HepG2 (cell line): Measurements from ENCODE around the gene NDUFV1. TPM values are rescaled to one million over a fixed set of nuclear protein-coding genes. Genes with fewer than 3 reads are reported as not detected.

Experiments
- ADNP ChIP-seq: sonication (generic); formaldehyde crosslinking; IDR thresholded peaks from 2 replicates; pipeline ENCODE4 v1.4.0; 2020; ENCODE audit warnings: missing genetic modification reagents
- ARNT2 ChIP-seq: sonication (generic); formaldehyde crosslinking; IDR thresholded peaks from 2 replicates; pipeline ENCODE4 v1.8.0; 2022; ENCODE audit warnings: mild to moderate bottlenecking, low read depth, missing genetic modification reagents, moderate library complexity
- ELF3 ChIP-seq: IDR thresholded peaks from 2 replicates; pipeline ENCODE4 v1.6.1; 2016; ENCODE audit warnings: missing genetic modification reagents, missing compliant biosample characterization
- HNF4A ChIP-seq: sonication (generic); formaldehyde crosslinking; IDR thresholded peaks from 2 replicates; pipeline ENCODE4 v1.4.0; 2020; ENCODE audit warnings: missing genetic modification reagents
- MZF1 ChIP-seq: sonication (generic); formaldehyde crosslinking; IDR thresholded peaks from 2 replicates; pipeline ENCODE4 v1.8.1; 2023; ENCODE audit warnings: mild to moderate bottlenecking, missing genetic modification reagents, borderline replicate concordance
- NRL ChIP-seq: sonication (generic); formaldehyde crosslinking; IDR thresholded peaks from 2 replicates; pipeline ENCODE4 v1.5.0; 2020; ENCODE audit warnings: missing genetic modification reagents, mild to moderate bottlenecking, moderate library complexity, borderline replicate concordance
- TAF1 ChIP-seq: sonication (generic); formaldehyde crosslinking; IDR thresholded peaks from 2 replicates; pipeline ENCODE4 v1.4.0; 2020; ENCODE audit warnings: missing genetic modification reagents
- TEAD3 ChIP-seq: optimal IDR thresholded peaks from 2 replicates; pipeline ENCODE3; 2016; ENCODE audit warnings: borderline replicate concordance
- XRCC5 ChIP-seq: fragments of 200-400 bp; formaldehyde crosslinking; optimal IDR thresholded peaks from 2 replicates; pipeline ENCODE3; 2017; ENCODE audit warnings: mild to moderate bottlenecking, low read length
- YEATS2 ChIP-seq: sonication (generic); formaldehyde crosslinking; IDR thresholded peaks from 2 replicates; pipeline ENCODE4 v1.4.0; 2020; ENCODE audit warnings: missing genetic modification reagents, borderline replicate concordance
- ZMYM2 ChIP-seq: sonication (generic); formaldehyde crosslinking; IDR thresholded peaks from 2 replicates; pipeline ENCODE4 v1.8.0; 2022; ENCODE audit warnings: mild to moderate bottlenecking, missing genetic modification reagents
- ZNF317 ChIP-seq: sonication (generic); formaldehyde crosslinking; IDR thresholded peaks from 2 replicates; pipeline ENCODE4 v1.5.0; 2020; ENCODE audit warnings: mild to moderate bottlenecking, missing genetic modification reagents
- ZNF570 ChIP-seq: sonication (generic); formaldehyde crosslinking; IDR thresholded peaks from 2 replicates; pipeline ENCODE4 v1.4.0; 2020; ENCODE audit warnings: mild to moderate bottlenecking, missing genetic modification reagents, borderline replicate concordance
- ZNF883 ChIP-seq: sonication (generic); formaldehyde crosslinking; IDR thresholded peaks from 2 replicates; pipeline ENCODE4 v1.5.1; 2020; ENCODE audit warnings: mild to moderate bottlenecking, missing genetic modification reagents; ENCODE audit errors: not compliant biosample characterization
- ZZZ3 ChIP-seq: sonication (generic); formaldehyde crosslinking; IDR thresholded peaks from 2 replicates; pipeline ENCODE4 v1.4.0; 2020; ENCODE audit warnings: missing genetic modification reagents, mild to moderate bottlenecking, borderline replicate concordance
- polyA plus RNA-seq, 8 experiments: library from polyadenylated mRNA; depleted of rRNA in 3 of 8; stranded (reverse) in 7 of 8; unstranded in 1 of 8; fragments of >200 nt; fragmentation: Illumina TruSeq in 4 of 8; extraction: Trizol in 4 of 8; gene quantifications; 2 replicates each; pipeline versions ENCODE4 v1.2.1 to v1.2.3, GENCODE V29; 2011 to 2016; ENCODE audit warnings: low read depth in 4 of 8, missing spikeins in 1 of 8, mixed read lengths in 1 of 8; ENCODE audit not compliant: insufficient read depth in 1 of 8
- total RNA-seq, 5 experiments: library from RNA; depleted of rRNA; stranded (reverse); fragments of >200 nt; fragmentation: Illumina TruSeq; extraction: Trizol; gene quantifications; 2 replicates each; pipeline ENCODE4 v1.2.3, GENCODE V29; 2016; ENCODE audit warnings: low read depth in 1 of 5
- TF ChIP-seq, protein P1 (sequence below), 2 experiments: sonication (generic) in 1 of 2; formaldehyde crosslinking in 1 of 2; IDR thresholded peaks; 2 replicates each; pipeline versions ENCODE4 v1.4.0 to v1.6.1; 2016 to 2020; ENCODE audit warnings: borderline replicate concordance in 1 of 2, low read depth in 1 of 2, mild to moderate bottlenecking in 1 of 2, missing genetic modification reagents in 1 of 2
- TF ChIP-seq, protein P2 (sequence below): sonication (generic); formaldehyde crosslinking; IDR thresholded peaks from 2 replicates; pipeline ENCODE4 v1.4.0; 2020; ENCODE audit warnings: missing genetic modification reagents
- TF ChIP-seq, protein P3 (sequence below): sonication (generic); formaldehyde crosslinking; IDR thresholded peaks from 2 replicates; pipeline ENCODE4 v1.4.0; 2020; ENCODE audit warnings: missing genetic modification reagents
- TF ChIP-seq, protein P4 (sequence below), 2 experiments: sonication (generic) in 1 of 2; formaldehyde crosslinking in 1 of 2; IDR thresholded peaks; 2 replicates each; pipeline versions ENCODE4 v1.4.0 to v1.6.1; 2018 to 2020; ENCODE audit warnings: missing genetic modification reagents in 2 of 2, borderline replicate concordance in 1 of 2, low read depth in 1 of 2, mild to moderate bottlenecking in 1 of 2, missing biosample characterization in 1 of 2

Gene NDUFV1
- total and polyA plus RNA-seq, 2 of the 13 experiments (the other 11 are each of a cell fraction or from before 2014, with no cell fraction given): 88.9 to 137 TPM

DNA sequence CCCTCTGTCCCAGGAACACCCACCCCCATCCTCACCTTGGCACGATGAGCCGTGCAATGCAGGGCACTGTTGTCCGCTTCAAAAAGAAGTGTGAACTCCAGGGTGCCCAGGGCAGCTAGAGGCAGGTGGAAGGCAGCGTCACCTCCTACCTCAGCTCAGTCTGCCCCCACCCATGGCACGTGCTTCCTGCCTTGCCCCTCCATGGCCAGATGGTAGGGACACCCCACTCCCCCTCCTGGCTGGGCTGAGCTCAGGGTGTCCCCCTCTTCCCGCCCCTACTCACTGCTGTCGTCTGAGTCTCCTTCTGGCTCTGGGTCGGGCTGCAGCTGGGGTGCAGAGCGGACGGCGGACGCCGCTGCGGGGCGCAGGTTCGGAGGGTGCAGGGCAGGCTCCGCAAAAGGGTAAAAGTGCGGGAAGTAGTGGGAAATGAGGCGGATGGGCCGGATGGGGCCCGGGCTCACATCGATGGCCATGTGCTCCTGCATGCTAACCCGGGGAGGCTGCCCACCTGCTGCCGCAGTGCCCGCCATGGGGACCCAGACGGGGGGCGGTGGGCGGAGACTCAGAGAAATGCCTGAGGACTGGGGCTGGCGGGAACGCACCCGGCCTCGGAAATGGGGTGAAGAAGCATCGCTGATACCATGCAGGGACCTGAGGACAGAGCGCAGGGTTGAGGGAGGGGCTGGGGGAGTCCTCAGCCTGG is 9.1 kb downstream of the NDUFV1 start (continued):
- TF ChIP-seq ZZZ3 (CRISPR knock-in tag): no peak
- TF ChIP-seq, protein P1, sequence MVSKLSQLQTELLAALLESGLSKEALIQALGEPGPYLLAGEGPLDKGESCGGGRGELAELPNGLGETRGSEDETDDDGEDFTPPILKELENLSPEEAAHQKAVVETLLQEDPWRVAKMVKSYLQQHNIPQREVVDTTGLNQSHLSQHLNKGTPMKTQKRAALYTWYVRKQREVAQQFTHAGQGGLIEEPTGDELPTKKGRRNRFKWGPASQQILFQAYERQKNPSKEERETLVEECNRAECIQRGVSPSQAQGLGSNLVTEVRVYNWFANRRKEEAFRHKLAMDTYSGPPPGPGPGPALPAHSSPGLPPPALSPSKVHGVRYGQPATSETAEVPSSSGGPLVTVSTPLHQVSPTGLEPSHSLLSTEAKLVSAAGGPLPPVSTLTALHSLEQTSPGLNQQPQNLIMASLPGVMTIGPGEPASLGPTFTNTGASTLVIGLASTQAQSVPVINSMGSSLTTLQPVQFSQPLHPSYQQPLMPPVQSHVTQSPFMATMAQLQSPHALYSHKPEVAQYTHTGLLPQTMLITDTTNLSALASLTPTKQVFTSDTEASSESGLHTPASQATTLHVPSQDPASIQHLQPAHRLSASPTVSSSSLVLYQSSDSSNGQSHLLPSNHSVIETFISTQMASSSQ (IDR thresholded peaks at IDR 0.05; ENCODE audit: low read depth): no peak
- TF ChIP-seq, protein P1 (CRISPR knock-in tag; IDR thresholded peaks at IDR 0.05; ENCODE audit: borderline replicate concordance): 0 out of 2 replicates have a peak, but pooled peaks have one; percentile 2
- TF ChIP-seq ELF3 (CRISPR knock-in tag): no peak
- no peak for TF ChIP-seq ZNF570 (CRISPR knock-in tag)
- no peak for TF ChIP-seq ARNT2 (CRISPR knock-in tag)
- peak; percentile 24 for TF ChIP-seq ZNF883 (CRISPR knock-in tag)
- TF ChIP-seq, protein P2, sequence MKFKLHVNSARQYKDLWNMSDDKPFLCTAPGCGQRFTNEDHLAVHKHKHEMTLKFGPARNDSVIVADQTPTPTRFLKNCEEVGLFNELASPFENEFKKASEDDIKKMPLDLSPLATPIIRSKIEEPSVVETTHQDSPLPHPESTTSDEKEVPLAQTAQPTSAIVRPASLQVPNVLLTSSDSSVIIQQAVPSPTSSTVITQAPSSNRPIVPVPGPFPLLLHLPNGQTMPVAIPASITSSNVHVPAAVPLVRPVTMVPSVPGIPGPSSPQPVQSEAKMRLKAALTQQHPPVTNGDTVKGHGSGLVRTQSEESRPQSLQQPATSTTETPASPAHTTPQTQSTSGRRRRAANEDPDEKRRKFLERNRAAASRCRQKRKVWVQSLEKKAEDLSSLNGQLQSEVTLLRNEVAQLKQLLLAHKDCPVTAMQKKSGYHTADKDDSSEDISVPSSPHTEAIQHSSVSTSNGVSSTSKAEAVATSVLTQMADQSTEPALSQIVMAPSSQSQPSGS (CRISPR knock-in tag): no peak
- TF ChIP-seq ZMYM2 (CRISPR knock-in tag): no peak
- TF ChIP-seq NRL (CRISPR knock-in tag): 0 out of 2 replicates have a peak, but pooled peaks have one; percentile 8
- no peak for TF ChIP-seq ADNP (CRISPR knock-in tag)
- TF ChIP-seq, protein P3, sequence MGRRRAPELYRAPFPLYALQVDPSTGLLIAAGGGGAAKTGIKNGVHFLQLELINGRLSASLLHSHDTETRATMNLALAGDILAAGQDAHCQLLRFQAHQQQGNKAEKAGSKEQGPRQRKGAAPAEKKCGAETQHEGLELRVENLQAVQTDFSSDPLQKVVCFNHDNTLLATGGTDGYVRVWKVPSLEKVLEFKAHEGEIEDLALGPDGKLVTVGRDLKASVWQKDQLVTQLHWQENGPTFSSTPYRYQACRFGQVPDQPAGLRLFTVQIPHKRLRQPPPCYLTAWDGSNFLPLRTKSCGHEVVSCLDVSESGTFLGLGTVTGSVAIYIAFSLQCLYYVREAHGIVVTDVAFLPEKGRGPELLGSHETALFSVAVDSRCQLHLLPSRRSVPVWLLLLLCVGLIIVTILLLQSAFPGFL (CRISPR knock-in tag): no peak
- no peak for TF ChIP-seq TAF1 (CRISPR knock-in tag)
- no peak for TF ChIP-seq YEATS2
- no peak for TF ChIP-seq MZF1 (CRISPR knock-in tag)
- no peak for TF ChIP-seq ZNF317 (CRISPR knock-in tag)
- no peak for TF ChIP-seq XRCC5
- TF ChIP-seq, protein P4, sequence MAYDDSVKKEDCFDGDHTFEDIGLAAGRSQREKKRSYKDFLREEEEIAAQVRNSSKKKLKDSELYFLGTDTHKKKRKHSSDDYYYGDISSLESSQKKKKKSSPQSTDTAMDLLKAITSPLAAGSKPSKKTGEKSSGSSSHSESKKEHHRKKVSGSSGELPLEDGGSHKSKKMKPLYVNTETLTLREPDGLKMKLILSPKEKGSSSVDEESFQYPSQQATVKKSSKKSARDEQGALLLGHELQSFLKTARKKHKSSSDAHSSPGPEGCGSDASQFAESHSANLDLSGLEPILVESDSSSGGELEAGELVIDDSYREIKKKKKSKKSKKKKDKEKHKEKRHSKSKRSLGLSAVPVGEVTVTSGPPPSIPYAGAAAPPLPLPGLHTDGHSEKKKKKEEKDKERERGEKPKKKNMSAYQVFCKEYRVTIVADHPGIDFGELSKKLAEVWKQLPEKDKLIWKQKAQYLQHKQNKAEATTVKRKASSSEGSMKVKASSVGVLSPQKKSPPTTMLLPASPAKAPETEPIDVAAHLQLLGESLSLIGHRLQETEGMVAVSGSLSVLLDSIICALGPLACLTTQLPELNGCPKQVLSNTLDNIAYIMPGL (CRISPR knock-in tag; IDR thresholded peaks at IDR 0.05; ENCODE audit: borderline replicate concordance in 1 of 2, low read depth in 1 of 2): no peak
- TF ChIP-seq HNF4A: no peak
- TF ChIP-seq TEAD3: no peak
